Osteocyte (in vitro differentiated cells): ENCODE results near the gene ORM2. TPM values are rescaled to one million over a fixed set of nuclear protein-coding genes. Genes with fewer than 3 reads are reported as not detected.

Source experiments
- DNase-seq: peaks from one replicate; pipeline ENCODE4 v3.0.0; 2021; ENCODE audit warnings: mixed read lengths; ENCODE audit not compliant: unreplicated experiment; ENCODE audit errors: extremely low spot score
- H3K27ac Mint-ChIP-seq: one replicate; pipeline ENCODE4 v1.8.0; 2021; ENCODE audit warnings: mild to moderate bottlenecking, mixed read lengths; ENCODE audit not compliant: unreplicated experiment
- H3K27me3 Mint-ChIP-seq: one replicate; pipeline ENCODE4 v1.8.0; 2021; ENCODE audit warnings: mixed read lengths; ENCODE audit not compliant: unreplicated experiment
- H3K36me3 Mint-ChIP-seq: one replicate; pipeline ENCODE4 v1.8.0; 2021; ENCODE audit warnings: mixed read lengths; ENCODE audit not compliant: unreplicated experiment
- H3K4me1 Mint-ChIP-seq: one replicate; pipeline ENCODE4 v1.8.0; 2021; ENCODE audit warnings: mixed read lengths; ENCODE audit not compliant: unreplicated experiment
- H3K4me3 Mint-ChIP-seq: one replicate; pipeline ENCODE4 v1.8.0; 2021; ENCODE audit warnings: mild to moderate bottlenecking, moderate library complexity, mixed read lengths; ENCODE audit not compliant: unreplicated experiment
- H3K9me3 Mint-ChIP-seq: one replicate; pipeline ENCODE4 v1.8.0; 2021; ENCODE audit warnings: mixed read lengths; ENCODE audit not compliant: unreplicated experiment
- CTCF ChIP-seq: fragments of 200-600 bp; sonication (generic); IDR thresholded peaks from 2 replicates; pipeline ENCODE4 v1.5.0; 2021; ENCODE audit warnings: antibody characterized with exemption, mild to moderate bottlenecking, moderate library complexity
- total RNA-seq: library from RNA; stranded (reverse); gene quantifications from 2 replicates; pipeline ENCODE4 v1.2.1, GENCODE V29; 2021

ORM2 gene
- total RNA-seq, 1 donor from 2014 or later: not detected

DNA sequence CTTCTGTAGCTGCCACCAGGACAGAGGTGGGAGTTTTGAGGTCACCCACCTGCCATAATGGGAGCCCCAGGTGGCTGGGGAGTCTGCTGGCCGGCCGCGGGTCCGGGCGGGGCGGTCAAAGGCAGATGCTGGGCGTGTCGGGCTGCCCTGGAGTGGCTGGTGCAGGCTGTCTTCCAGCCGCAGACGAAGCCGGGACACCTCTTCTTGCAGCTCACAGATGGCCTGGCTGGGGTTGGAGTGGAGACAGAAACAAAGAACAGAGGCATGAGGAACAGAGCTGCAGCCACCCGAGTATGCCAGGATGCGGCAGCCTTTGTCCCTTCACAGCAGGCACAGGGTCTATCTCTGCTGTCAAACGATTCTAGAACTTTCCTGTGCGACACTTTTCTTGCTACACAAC lies 18.0 kb downstream of the ORM2 start:
- Mint-ChIP-seq H3K4me1 (peaks cover 16% of the 10 kb centered on the region), H3K27ac (no peak overlapping the region), H3K36me3 (peaks cover 61% of the 10 kb centered on the region), H3K27me3 (no peaks in the 10 kb centered on the region), H3K9me3 (no peaks in the 10 kb centered on the region), H3K4me3 (no peak overlapping the region)
- no peak for TF ChIP-seq CTCF
- no peak for DNase-seq

DNA sequence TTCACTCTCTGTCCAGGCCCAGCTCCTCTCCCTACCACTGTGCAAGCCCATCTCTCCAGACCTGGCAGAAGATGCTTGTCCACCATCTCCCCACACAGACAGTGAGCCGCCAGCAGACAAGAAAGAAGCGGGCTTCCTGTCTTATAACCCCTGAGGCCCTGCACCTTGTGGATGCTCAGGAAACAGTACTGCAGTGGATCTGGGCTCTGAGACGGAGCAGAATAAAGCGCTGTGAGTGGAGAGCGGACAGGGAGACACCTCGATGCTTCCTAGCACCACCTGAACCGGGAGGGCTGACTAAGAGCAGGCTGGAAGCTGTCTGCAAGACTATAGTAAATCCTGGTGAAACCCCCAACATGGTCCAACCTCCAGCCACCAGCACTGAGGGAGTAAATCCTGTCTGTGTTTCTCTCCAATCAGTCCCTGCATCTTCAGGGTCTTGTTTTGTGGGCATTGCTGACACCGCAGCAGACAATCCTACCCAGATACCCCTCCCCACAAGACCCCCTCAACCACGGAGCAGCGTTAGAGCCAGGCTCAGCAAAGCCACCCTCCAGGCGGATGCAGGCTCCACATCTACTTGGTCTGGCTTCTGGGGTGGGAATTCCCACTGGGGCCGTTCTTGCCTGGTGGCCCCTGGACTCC lies 18.7 kb downstream of the ORM2 start:
- no peak overlapping the region for H3K4me3 Mint-ChIP-seq
- peaks cover 16% of the 10 kb centered on the region for H3K4me1 Mint-ChIP-seq
- H3K9me3 Mint-ChIP-seq: no peaks in the 10 kb centered on the region
- H3K36me3 Mint-ChIP-seq: peaks cover 59% of the 10 kb centered on the region
- DNase-seq: no peak
- peak overlapping the region; percentile 93 for H3K27ac Mint-ChIP-seq
- H3K27me3 Mint-ChIP-seq: no peaks in the 10 kb centered on the region
- TF ChIP-seq CTCF: no peak

- H3K4me3 Mint-ChIP-seq: no peak overlapping the region
- H3K36me3 Mint-ChIP-seq: peaks cover 55% of the 10 kb centered on the region
- H3K4me1 Mint-ChIP-seq: peaks cover 16% of the 10 kb centered on the region
- H3K27me3 Mint-ChIP-seq: no peaks in the 10 kb centered on the region
- TF ChIP-seq CTCF: no peak
- peak overlapping the region; percentile 93 for H3K27ac Mint-ChIP-seq
- DNase-seq: peak; percentile 89
- no peaks in the 10 kb centered on the region for H3K9me3 Mint-ChIP-seq
Measured at GRCh38 chr9:114348906-114349482, 19.3 kb downstream of the ORM2 start.

DNA sequence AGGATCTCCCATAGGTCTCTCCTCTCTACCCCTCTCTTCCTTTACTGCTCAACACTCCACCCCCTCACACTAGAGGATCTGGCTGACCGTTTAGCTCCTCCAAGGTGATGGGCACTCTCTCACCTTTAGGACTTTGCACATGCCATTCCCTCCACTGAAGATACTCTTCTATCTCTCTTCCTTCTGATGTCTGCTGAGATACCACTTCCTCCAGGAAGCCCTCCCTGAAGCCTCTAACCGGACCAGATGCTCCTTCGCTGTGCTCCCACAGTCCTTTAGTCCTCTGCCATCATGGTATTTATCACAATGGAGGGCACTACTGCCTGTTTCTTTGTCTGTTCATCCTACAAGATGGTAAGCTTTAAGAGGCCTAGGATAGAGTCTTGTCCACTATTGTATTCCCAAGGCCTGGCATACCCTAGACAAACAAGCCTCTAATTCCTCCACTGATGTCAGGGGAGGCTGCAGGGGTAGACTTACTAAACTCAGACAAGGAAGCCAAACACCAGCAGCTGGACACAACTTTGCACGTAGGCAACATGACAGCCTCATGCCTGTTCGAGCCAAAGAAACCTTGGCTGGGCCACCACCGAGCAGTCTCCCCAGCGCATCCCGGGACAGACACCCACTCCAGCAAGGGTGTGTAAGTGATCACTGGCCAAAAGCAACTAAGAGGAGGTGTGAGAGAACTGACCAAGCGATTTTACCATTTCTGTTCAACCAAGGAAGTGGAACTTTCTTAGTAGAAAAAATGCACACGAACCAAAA lies 20.2 kb downstream of the ORM2 start:
- no peak overlapping the region for H3K4me3 Mint-ChIP-seq
- H3K36me3 Mint-ChIP-seq: peaks cover 50% of the 10 kb centered on the region
- no peaks in the 10 kb centered on the region for H3K9me3 Mint-ChIP-seq
- no peak for DNase-seq
- H3K4me1 Mint-ChIP-seq: peaks cover 16% of the 10 kb centered on the region
- peak overlapping the region; percentile 93 for H3K27ac Mint-ChIP-seq
- no peak for TF ChIP-seq CTCF
- H3K27me3 Mint-ChIP-seq: no peaks in the 10 kb centered on the region
